HCT116 (cell line): ENCODE data around the gene LRP1B.

Source experiments
- ATF3 ChIP-seq: IDR thresholded peaks from 2 replicates; pipeline ENCODE4 v1.6.1; 2012
- CBX3 ChIP-seq: IDR thresholded peaks from 2 replicates; pipeline ENCODE4 v1.6.1; 2012; ENCODE audit warnings: low read depth
- CTCF ChIP-seq, 3 experiments: fragments of 200-600 bp in 1 of 3; sonication (generic) in 1 of 3; IDR thresholded peaks in 2 of 3; conservative IDR thresholded peaks in 1 of 3; 2 replicates each; pipeline ENCODE4 v1.5.1; 2012 to 2017; ENCODE audit warnings: low read depth in 2 of 3, low read length in 2 of 3, antibody characterized with exemption in 1 of 3, borderline replicate concordance in 1 of 3, control low read depth in 1 of 3, mild to moderate bottlenecking in 1 of 3, mixed read lengths in 1 of 3, mixed run types in 1 of 3, moderate library complexity in 1 of 3; ENCODE audit not compliant: insufficient read depth in 1 of 3
- EZH2phosphoT487 ChIP-seq: fragments of 200-600 bp; IDR thresholded peaks from 2 replicates; pipeline ENCODE4 v1.6.1; 2018; ENCODE audit warnings: antibody characterized with exemption, borderline replicate concordance
- RAD21 ChIP-seq: IDR thresholded peaks from 2 replicates; pipeline ENCODE4 v1.6.1; 2012; ENCODE audit warnings: low read depth, mild to moderate bottlenecking
- ZNF274 ChIP-seq: fragments of 200-500 bp; sonication (Bioruptor generic); IDR thresholded peaks from 2 replicates; pipeline ENCODE4 v1.6.1; 2014; ENCODE audit warnings: mild to moderate bottlenecking, low read depth, low read length, inconsistent platforms

- TF ChIP-seq CTCF (IDR thresholded peaks at IDR 0.05 in 2 of 3, conservative IDR thresholded peaks at IDR 0.05 in 1 of 3; ENCODE audit: borderline replicate concordance in 1 of 3, insufficient read depth in 1 of 3, low read depth in 2 of 3, low read length in 2 of 3) (no peak), CBX3 (no peak), ATF3 (no peak), EZH2phosphoT487 (no peak), RAD21 (no peak), ZNF274 (no peak)
Observed at GRCh38 chr2:142010477-142011270, 120.1 kb downstream of the LRP1B start.
